PC-3 (cell line): ENCODE results near the gene DGKH. TPM values are rescaled to one million over a fixed set of nuclear protein-coding genes. Genes with fewer than 3 reads are reported as not detected.

Source experiments
- ATAC-seq: fragments of 200-7000 bp; cut with Tn5 transposase; 2 replicates; pipeline ENCODE4 v1.9.1; 2020; ENCODE audit warnings: mild to moderate bottlenecking, moderate library complexity
- BruUV-seq: library from RNA; stranded (reverse); fragments of 400-500 nt; replicated peaks from 2 replicates; lab custom pipeline; 2021; lab: Mats Ljungman, UMichigan
- CTCF ChIA-PET: fragments of 300-600 bp; sonication (Branson Sonifier 250); formaldehyde crosslinking; loops from one replicate; lab custom pipeline; 2022; ENCODE audit warnings: antibody characterized with exemption; lab: Charles Lee
- POLR2A ChIA-PET: fragments of 300-600 bp; sonication (Branson Sonifier 250); formaldehyde crosslinking; loops from one replicate; lab custom pipeline; 2022; ENCODE audit warnings: antibody characterized with exemption; ENCODE audit not compliant: unreplicated experiment; lab: Charles Lee
- DNase-seq: peaks from one replicate; pipeline ENCODE4 v3.0.0-alpha.2; 2015
- H2AFZ ChIP-seq: fragments of 300-600 bp; sonication (generic); 2 replicates; pipeline ENCODE4 v1.6.0; 2016; ENCODE audit warnings: antibody characterized with exemption, low read length
- H3F3A ChIP-seq: fragments of 300-600 bp; sonication (generic); one replicate; pipeline ENCODE4 v1.6.0; 2017; ENCODE audit warnings: antibody characterized with exemption, low read length, control low read depth, mild to moderate bottlenecking; ENCODE audit not compliant: unreplicated experiment
- H3K27ac ChIP-seq: fragments of 300-600 bp; sonication (generic); 2 replicates; pipeline ENCODE4 v1.5.1; 2016; ENCODE audit warnings: mild to moderate bottlenecking, low read length
- H3K27me3 ChIP-seq: fragments of 300-600 bp; sonication (generic); 2 replicates; pipeline ENCODE4 v1.6.1; 2016; ENCODE audit warnings: low read length, mixed read lengths
- H3K36me3 ChIP-seq: fragments of 300-600 bp; sonication (generic); 2 replicates; pipeline ENCODE4 v1.6.1; 2016; ENCODE audit warnings: low read depth, mixed run types, low read length, mixed read lengths
- H3K4me1 ChIP-seq: fragments of 300-600 bp; sonication (generic); 2 replicates; pipeline ENCODE4 v1.5.1; 2016; ENCODE audit warnings: low read length; ENCODE audit not compliant: insufficient read depth
- H3K4me2 ChIP-seq: fragments of 300-600 bp; sonication (generic); 2 replicates; pipeline ENCODE4 v1.6.0; 2016; ENCODE audit warnings: low read length
- H3K4me3 ChIP-seq: fragments of 300-600 bp; sonication (generic); 2 replicates; pipeline ENCODE4 v1.5.1; 2016; ENCODE audit warnings: mild to moderate bottlenecking, low read length, mixed read lengths
- H3K79me2 ChIP-seq: fragments of 300-600 bp; sonication (generic); 2 replicates; pipeline ENCODE4 v1.6.1; 2017; ENCODE audit warnings: low read length, mixed read lengths
- H3K9ac ChIP-seq: fragments of 300-600 bp; sonication (generic); 2 replicates; pipeline ENCODE4 v1.6.0; 2016; ENCODE audit warnings: mild to moderate bottlenecking, low read length
- H3K9me2 ChIP-seq: fragments of 300-600 bp; sonication (generic); replicated peaks from 2 replicates; pipeline ENCODE4 v1.6.1; 2016; ENCODE audit warnings: mixed run types, low read length, mixed read lengths
- H3K9me3 ChIP-seq: fragments of 300-600 bp; sonication (generic); 2 replicates; pipeline ENCODE4 v1.6.1; 2016; ENCODE audit warnings: low read length, mixed read lengths
- H4K20me1 ChIP-seq: fragments of 300-600 bp; sonication (generic); 2 replicates; pipeline ENCODE4 v1.6.1; 2016; ENCODE audit warnings: low read length, mixed read lengths
- CTCF ChIP-seq: fragments of 300-600 bp; sonication (generic); conservative IDR thresholded peaks from 2 replicates; pipeline ENCODE4 v1.5.1; 2017; ENCODE audit warnings: antibody characterized with exemption, low read depth, mild to moderate bottlenecking, low read length
- EZH2 ChIP-seq: fragments of 300-600 bp; sonication (generic); IDR thresholded peaks from one replicate; pipeline ENCODE4 v1.6.1; 2017; ENCODE audit warnings: antibody characterized with exemption, mild to moderate bottlenecking, low read length; ENCODE audit not compliant: unreplicated experiment
- EZH2phosphoT487 ChIP-seq: fragments of 300-600 bp; sonication (generic); IDR thresholded peaks from 2 replicates; pipeline ENCODE4 v1.6.1; 2018; ENCODE audit warnings: mild to moderate bottlenecking, antibody characterized with exemption, low read length, borderline replicate concordance
- intact Hi-C: fragments of 100-400 bp; cut with micrococcal nuclease; formaldehyde crosslinking; loops from 2 replicates; pipeline ENCODE4 v1.9.0; 2023
- total RNA-seq: library from RNA; depleted of rRNA; stranded (reverse); fragments of >200 nt; gene quantifications from 2 replicates; pipeline ENCODE4 v1.2.3, GENCODE V29; 2014

DGKH gene
- total RNA-seq, 1 experiment from 2014 or later = 5.9 TPM

- Histone ChIP-seq H3K4me3 (no peak overlapping the region), H3K27ac (no peak overlapping the region), H3K4me1 (peaks cover 34% of the 10 kb centered on the region), H3K4me2 (no peak overlapping the region), H3K9ac (no peak overlapping the region), H4K20me1 (no peaks in the 10 kb centered on the region), H3F3A (no peaks in the 10 kb centered on the region), H3K27me3 (no peaks in the 10 kb centered on the region), H3K79me2 (peaks cover 76% of the 10 kb centered on the region), H3K9me3 (no peaks in the 10 kb centered on the region), H2AFZ (no peak overlapping the region), H3K9me2 (no peaks in the 10 kb centered on the region), H3K36me3 (no peaks in the 10 kb centered on the region)
- ChIA-PET CTCF (no interaction called here), POLR2A (interaction anchor here (0.6 kb wide), 1 partner anchor 139 kb away, joined by 4 read pairs; no protein-coding TSS in a partner anchor)
- TF ChIP-seq EZH2phosphoT487 (no peak), EZH2 (no peak), CTCF (no peak)
- no TSS peak for BruUV-seq
- DNase-seq (no peak), ATAC-seq (no peak)
- intact Hi-C loops = loop anchor here (5.0 to 10.0 kb wide), 3 partner anchors 171 to 376 kb away; no protein-coding TSS in a partner anchor
Measured at GRCh38 chr13:42043676-42044075, 4.8 kb upstream of the DGKH start.

GRCh38 chr13:42046448-42046847 is 2.0 kb upstream of the DGKH start:
- Histone ChIP-seq H3K27ac (no peak overlapping the region), H3K9me2 (no peaks in the 10 kb centered on the region), H3K36me3 (no peaks in the 10 kb centered on the region), H4K20me1 (no peaks in the 10 kb centered on the region), H2AFZ (no peak overlapping the region), H3F3A (no peaks in the 10 kb centered on the region), H3K9me3 (no peaks in the 10 kb centered on the region), H3K27me3 (no peaks in the 10 kb centered on the region), H3K4me2 (peak overlapping the region; percentile 89), H3K9ac (no peak overlapping the region), H3K79me2 (peaks cover 92% of the 10 kb centered on the region), H3K4me1 (peaks cover 24% of the 10 kb centered on the region), H3K4me3 (peak overlapping the region; percentile 83; the same call in 1 of the 2 replicates)
- ChIA-PET CTCF (no interaction called here), POLR2A (no interaction called here)
- ATAC-seq (no peak), DNase-seq (no peak)
- no TSS peak for BruUV-seq
- TF ChIP-seq EZH2phosphoT487 (no peak), EZH2 (no peak), CTCF (no peak)
- intact Hi-C loops = loop anchor here (5.0 to 10.0 kb wide), 3 partner anchors 61 to 222 kb away; no protein-coding TSS in a partner anchor
